HepG2 (cell line): Measurements from ENCODE around the gene HYAL2. TPM values are rescaled to one million over a fixed set of nuclear protein-coding genes. Genes with fewer than 3 reads are reported as not detected.

Source experiments
- ATF5 ChIP-seq: sonication (generic); formaldehyde crosslinking; IDR thresholded peaks from 2 replicates; pipeline ENCODE4 v1.4.0; 2020; ENCODE audit warnings: mild to moderate bottlenecking, low read depth, missing genetic modification reagents
- BHLHE40 ChIP-seq: IDR thresholded peaks from 2 replicates; pipeline ENCODE4 v1.6.1; 2011; ENCODE audit warnings: low read length, improper control_type of control experiment
- BORCS8-MEF2B ChIP-seq: sonication (generic); formaldehyde crosslinking; IDR thresholded peaks from 2 replicates; pipeline ENCODE4 v1.8.0; 2022; ENCODE audit warnings: mild to moderate bottlenecking, missing genetic modification reagents
- CEBPG ChIP-seq: IDR thresholded peaks from 2 replicates; pipeline ENCODE4 v1.6.1; 2016
- FOXA1 ChIP-seq, 2 experiments: fragments of 450-650 bp in 1 of 2; sonication (generic) in 1 of 2; formaldehyde crosslinking in 1 of 2; IDR thresholded peaks; 2 replicates each; pipeline versions ENCODE4 v1.4.0 to v1.6.1; 2016 to 2020; ENCODE audit warnings: missing genetic modification reagents in 1 of 2
- JUN ChIP-seq: sonication (generic); formaldehyde crosslinking; IDR thresholded peaks from 2 replicates; pipeline ENCODE4 v1.4.0; 2020; ENCODE audit warnings: mild to moderate bottlenecking, missing genetic modification reagents
- MAF1 ChIP-seq: sonication (generic); formaldehyde crosslinking; IDR thresholded peaks from 2 replicates; pipeline ENCODE4 v1.5.0; 2020; ENCODE audit warnings: missing genetic modification reagents, borderline replicate concordance
- POLR2AphosphoS2 ChIP-seq: IDR thresholded peaks from 2 replicates; pipeline ENCODE4 v1.6.1; 2011; ENCODE audit warnings: low read depth, low read length, improper control_type of control experiment
- REL ChIP-seq: sonication (generic); formaldehyde crosslinking; conservative IDR thresholded peaks from 2 replicates; pipeline ENCODE4 v1.8.0; 2022; ENCODE audit warnings: mild to moderate bottlenecking, missing genetic modification reagents, moderate library complexity
- SMYD3 ChIP-seq: sonication (generic); formaldehyde crosslinking; IDR thresholded peaks from 2 replicates; pipeline ENCODE4 v1.8.1; 2023; ENCODE audit warnings: mild to moderate bottlenecking, missing genetic modification reagents
- SRSF9 ChIP-seq: fragments of 200-400 bp; formaldehyde crosslinking; IDR thresholded peaks from 2 replicates; pipeline ENCODE4 v1.6.1; 2018; ENCODE audit warnings: borderline replicate concordance, mild to moderate bottlenecking, low read depth, low read length; ENCODE audit not compliant: insufficient read depth, poor library complexity, severe bottlenecking
- TGIF2 ChIP-seq: IDR thresholded peaks from 2 replicates; pipeline ENCODE4 v1.6.1; 2016; ENCODE audit warnings: control low read depth, missing compliant biosample characterization
- TOPORS ChIP-seq: sonication (generic); formaldehyde crosslinking; IDR thresholded peaks from 2 replicates; pipeline ENCODE4 v1.8.0; 2023; ENCODE audit warnings: mild to moderate bottlenecking, missing genetic modification reagents
- ZBTB42 ChIP-seq: sonication (generic); formaldehyde crosslinking; IDR thresholded peaks from 2 replicates; pipeline ENCODE4 v1.5.0; 2020; ENCODE audit warnings: mild to moderate bottlenecking, missing genetic modification reagents
- ZFP37 ChIP-seq: sonication (generic); formaldehyde crosslinking; IDR thresholded peaks from 2 replicates; pipeline ENCODE4 v1.4.0; 2020; ENCODE audit warnings: missing genetic modification reagents, borderline replicate concordance
- ZNF121 ChIP-seq: sonication (generic); formaldehyde crosslinking; IDR thresholded peaks from 2 replicates; pipeline ENCODE4 v1.5.0; 2020; ENCODE audit warnings: mild to moderate bottlenecking, missing genetic modification reagents
- ZNF138 ChIP-seq: sonication (generic); formaldehyde crosslinking; IDR thresholded peaks from 2 replicates; pipeline ENCODE4 v1.5.0; 2020; ENCODE audit warnings: mild to moderate bottlenecking, low read depth, missing genetic modification reagents
- ZNF296 ChIP-seq: sonication (generic); formaldehyde crosslinking; conservative IDR thresholded peaks from 2 replicates; pipeline ENCODE4 v1.5.0; 2020; ENCODE audit warnings: mild to moderate bottlenecking, missing genetic modification reagents
- ZNF317 ChIP-seq: sonication (generic); formaldehyde crosslinking; IDR thresholded peaks from 2 replicates; pipeline ENCODE4 v1.5.0; 2020; ENCODE audit warnings: mild to moderate bottlenecking, missing genetic modification reagents
- ZNF589 ChIP-seq: sonication (generic); formaldehyde crosslinking; conservative IDR thresholded peaks from 2 replicates; pipeline ENCODE4 v1.8.0; 2022; ENCODE audit warnings: mild to moderate bottlenecking, moderate library complexity, missing genetic modification reagents
- ZNF598 ChIP-seq: sonication (generic); formaldehyde crosslinking; IDR thresholded peaks from 2 replicates; pipeline ENCODE4 v1.5.1; 2020; ENCODE audit warnings: mild to moderate bottlenecking, missing genetic modification reagents, borderline replicate concordance
- ZNF615 ChIP-seq: sonication (generic); formaldehyde crosslinking; IDR thresholded peaks from 2 replicates; pipeline ENCODE4 v1.5.0; 2020; ENCODE audit warnings: mild to moderate bottlenecking, missing genetic modification reagents, borderline replicate concordance
- ZNF780A ChIP-seq: sonication (generic); formaldehyde crosslinking; IDR thresholded peaks from 2 replicates; pipeline ENCODE4 v1.8.0; 2022; ENCODE audit warnings: mild to moderate bottlenecking, missing genetic modification reagents, moderate library complexity
- ZNF788 ChIP-seq: sonication (generic); formaldehyde crosslinking; IDR thresholded peaks from 2 replicates; pipeline ENCODE4 v1.5.0; 2020; ENCODE audit warnings: mild to moderate bottlenecking, missing genetic modification reagents, borderline replicate concordance
- ZNF879 ChIP-seq: sonication (generic); formaldehyde crosslinking; IDR thresholded peaks from 2 replicates; pipeline ENCODE4 v1.8.1; 2023; ENCODE audit warnings: missing genetic modification reagents
- polyA plus RNA-seq, 8 experiments: library from polyadenylated mRNA; depleted of rRNA in 3 of 8; stranded (reverse) in 7 of 8; unstranded in 1 of 8; fragments of >200 nt; fragmentation: Illumina TruSeq in 4 of 8; extraction: Trizol in 4 of 8; gene quantifications; 2 replicates each; pipeline versions ENCODE4 v1.2.1 to v1.2.3, GENCODE V29; 2011 to 2016; ENCODE audit warnings: low read depth in 4 of 8, missing spikeins in 1 of 8, mixed read lengths in 1 of 8; ENCODE audit not compliant: insufficient read depth in 1 of 8
- total RNA-seq, 5 experiments: library from RNA; depleted of rRNA; stranded (reverse); fragments of >200 nt; fragmentation: Illumina TruSeq; extraction: Trizol; gene quantifications; 2 replicates each; pipeline ENCODE4 v1.2.3, GENCODE V29; 2016; ENCODE audit warnings: low read depth in 1 of 5
- TF ChIP-seq, protein P1 (sequence below): sonication (generic); formaldehyde crosslinking; IDR thresholded peaks from 2 replicates; pipeline ENCODE4 v1.5.1; 2020; ENCODE audit warnings: missing genetic modification reagents, mild to moderate bottlenecking, borderline replicate concordance
- TF ChIP-seq, protein P2 (sequence below): IDR thresholded peaks from 2 replicates; pipeline ENCODE4 v1.6.1; 2016; ENCODE audit warnings: missing compliant biosample characterization, missing genetic modification reagents, borderline replicate concordance

Gene HYAL2
- total and polyA plus RNA-seq, 2 of the 13 experiments (the other 11 are each of a cell fraction or from before 2014, with no cell fraction given): 76.2 to 102 TPM

- TF ChIP-seq, protein P1, sequence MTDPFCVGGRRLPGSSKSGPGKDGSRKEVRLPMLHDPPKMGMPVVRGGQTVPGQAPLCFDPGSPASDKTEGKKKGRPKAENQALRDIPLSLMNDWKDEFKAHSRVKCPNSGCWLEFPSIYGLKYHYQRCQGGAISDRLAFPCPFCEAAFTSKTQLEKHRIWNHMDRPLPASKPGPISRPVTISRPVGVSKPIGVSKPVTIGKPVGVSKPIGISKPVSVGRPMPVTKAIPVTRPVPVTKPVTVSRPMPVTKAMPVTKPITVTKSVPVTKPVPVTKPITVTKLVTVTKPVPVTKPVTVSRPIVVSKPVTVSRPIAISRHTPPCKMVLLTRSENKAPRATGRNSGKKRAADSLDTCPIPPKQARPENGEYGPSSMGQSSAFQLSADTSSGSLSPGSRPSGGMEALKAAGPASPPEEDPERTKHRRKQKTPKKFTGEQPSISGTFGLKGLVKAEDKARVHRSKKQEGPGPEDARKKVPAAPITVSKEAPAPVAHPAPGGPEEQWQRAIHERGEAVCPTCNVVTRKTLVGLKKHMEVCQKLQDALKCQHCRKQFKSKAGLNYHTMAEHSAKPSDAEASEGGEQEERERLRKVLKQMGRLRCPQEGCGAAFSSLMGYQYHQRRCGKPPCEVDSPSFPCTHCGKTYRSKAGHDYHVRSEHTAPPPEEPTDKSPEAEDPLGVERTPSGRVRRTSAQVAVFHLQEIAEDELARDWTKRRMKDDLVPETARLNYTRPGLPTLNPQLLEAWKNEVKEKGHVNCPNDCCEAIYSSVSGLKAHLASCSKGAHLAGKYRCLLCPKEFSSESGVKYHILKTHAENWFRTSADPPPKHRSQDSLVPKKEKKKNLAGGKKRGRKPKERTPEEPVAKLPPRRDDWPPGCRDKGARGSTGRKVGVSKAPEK (CRISPR knock-in tag): no peak
- TF ChIP-seq CEBPG (CRISPR knock-in tag) (no peak), JUN (CRISPR knock-in tag) (no peak), ZNF615 (CRISPR knock-in tag) (no peak), ZFP37 (CRISPR knock-in tag) (no peak), FOXA1 (IDR thresholded peaks at IDR 0.05) (no peak), FOXA1 (CRISPR knock-in tag; IDR thresholded peaks at IDR 0.05) (peak; percentile 13; the same call in 1 of the 2 replicates), BORCS8-MEF2B (CRISPR knock-in tag) (no peak), ATF5 (CRISPR knock-in tag) (no peak), ZNF780A (CRISPR knock-in tag) (no peak), POLR2AphosphoS2 (no peak), BHLHE40 (no peak), REL (CRISPR knock-in tag) (no peak), ZNF589 (CRISPR knock-in tag) (no peak), ZNF879 (CRISPR knock-in tag) (no peak), ZNF138 (CRISPR knock-in tag) (no peak), MAF1 (CRISPR knock-in tag) (no peak), TOPORS (CRISPR knock-in tag) (no peak), ZNF598 (no peak), ZNF788 (CRISPR knock-in tag) (0 out of 2 replicates have a peak, but pooled peaks have one; percentile 27), ZNF296 (CRISPR knock-in tag) (no peak), ZNF121 (CRISPR knock-in tag) (no peak), ZBTB42 (CRISPR knock-in tag) (no peak), SMYD3 (no peak), SRSF9 (no peak), TGIF2 (CRISPR knock-in tag) (peak; percentile 80), ZNF317 (CRISPR knock-in tag) (peak; percentile 62; the same call in 1 of the 2 replicates)
- TF ChIP-seq, protein P2, sequence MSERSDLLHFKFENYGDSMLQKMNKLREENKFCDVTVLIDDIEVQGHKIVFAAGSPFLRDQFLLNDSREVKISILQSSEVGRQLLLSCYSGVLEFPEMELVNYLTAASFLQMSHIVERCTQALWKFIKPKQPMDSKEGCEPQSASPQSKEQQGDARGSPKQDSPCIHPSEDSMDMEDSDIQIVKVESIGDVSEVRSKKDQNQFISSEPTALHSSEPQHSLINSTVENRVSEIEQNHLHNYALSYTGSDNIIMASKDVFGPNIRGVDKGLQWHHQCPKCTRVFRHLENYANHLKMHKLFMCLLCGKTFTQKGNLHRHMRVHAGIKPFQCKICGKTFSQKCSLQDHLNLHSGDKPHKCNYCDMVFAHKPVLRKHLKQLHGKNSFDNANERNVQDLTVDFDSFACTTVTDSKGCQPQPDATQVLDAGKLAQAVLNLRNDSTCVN (CRISPR knock-in tag): no peak
These were observed 2.0 kb upstream of the HYAL2 start (continued) for GRCh38 chr3:50324351-50325112.
